Activated CD8-positive, alpha-beta memory T cell treated with anti-CD3 and anti-CD28 coated beads, Interleukin-2, amount 50 U/mL, for 24 hours (primary cell): ENCODE data around the gene CACNA2D2.

Experiments
- DNase-seq: peaks from one replicate; pipeline ENCODE4 v3.0.0-alpha.2; 2020; ENCODE audit errors: extremely low read depth

The CACNA2D2 gene

DNA sequence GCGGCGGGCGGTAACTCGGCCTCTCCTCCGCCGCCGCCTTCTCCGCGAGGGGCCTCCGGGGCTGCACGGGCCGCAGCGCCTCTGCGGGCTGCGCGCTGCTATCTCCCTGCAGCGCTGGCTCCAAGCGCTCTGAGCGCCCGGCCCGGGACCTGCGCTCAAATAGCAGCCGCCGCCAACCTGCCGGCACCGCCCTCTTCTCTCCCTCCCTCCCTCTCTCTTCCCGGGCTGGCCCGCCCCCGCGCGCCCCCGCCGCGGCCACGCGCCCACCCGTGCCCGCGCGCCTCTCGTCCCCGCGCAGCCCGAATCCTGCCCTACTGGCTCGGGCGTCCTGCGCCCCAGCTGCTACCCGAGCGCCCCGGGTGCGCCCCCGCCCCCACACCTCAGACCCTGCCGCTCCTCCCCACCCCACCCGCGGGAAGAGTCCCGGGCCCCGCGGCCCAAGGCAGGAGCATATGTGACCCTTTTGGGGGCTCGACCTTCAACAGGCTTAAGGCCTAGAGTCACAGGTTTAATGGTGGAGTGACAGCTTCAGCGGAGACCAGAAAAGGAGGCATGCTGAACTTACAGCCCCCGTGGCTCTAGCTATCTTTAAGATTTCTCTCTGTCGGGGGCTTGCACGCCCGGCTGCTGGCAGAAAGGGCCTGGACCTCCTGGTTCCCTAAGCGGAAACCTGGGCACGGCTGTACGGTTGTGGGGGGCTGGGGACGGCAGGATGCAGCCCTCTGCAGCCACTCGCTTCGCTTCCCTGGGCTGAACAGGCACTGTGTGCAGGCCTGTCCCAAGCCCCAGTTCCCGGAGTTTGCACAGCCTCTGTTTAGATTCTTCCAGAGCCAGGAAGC is at the start of gene CACNA2D2:
Gene CACNA2D2 (minus strand): TSS at position 131 of the 839 bp plus-strand sequence. CDS start 211 bp downstream, outside the sequence.
- peak; percentile 12 for DNase-seq

- DNase-seq, result no peak
Observed at GRCh38 chr3:50552598-50552997, 49.2 kb upstream of the CACNA2D2 start.

GRCh38 chr3:50551681-50552435 is 48.4 kb upstream of the CACNA2D2 start:
- no peak for DNase-seq

GRCh38 chr3:50551054-50551659 is 47.7 kb upstream of the CACNA2D2 start:
- no peak for DNase-seq

DNA sequence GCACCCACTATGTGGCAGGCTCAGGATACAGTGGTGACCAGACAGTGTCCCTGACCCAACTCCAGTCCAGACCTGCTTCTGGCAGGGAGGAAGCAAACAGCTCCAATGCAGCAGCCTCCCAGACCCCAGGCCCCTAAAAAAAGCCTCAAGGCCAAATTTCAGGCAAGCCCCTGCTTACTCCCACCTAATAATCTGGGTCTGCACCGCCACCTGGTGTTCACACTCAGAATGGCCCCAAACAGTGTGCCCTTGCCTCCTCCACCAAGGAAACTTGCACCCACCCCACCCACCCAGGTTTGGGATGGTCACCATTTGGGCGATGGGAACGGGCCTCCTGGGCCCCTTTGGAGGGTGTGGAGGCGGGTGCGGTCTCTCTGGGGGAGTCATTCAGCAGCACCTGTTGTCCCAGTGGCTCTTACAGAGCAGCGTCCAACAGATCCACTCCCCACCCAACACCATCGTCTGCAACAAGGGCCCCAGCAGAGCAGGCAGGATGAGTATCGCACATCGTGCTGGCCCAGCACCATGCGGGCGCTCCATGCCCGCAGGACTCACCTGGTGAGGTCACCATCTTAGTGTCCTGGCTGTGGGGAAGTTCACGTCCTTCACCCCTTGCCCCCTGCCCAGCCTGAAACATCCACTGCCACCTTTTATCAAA is 46.8 kb upstream of the CACNA2D2 start:
- no peak for DNase-seq

DNA sequence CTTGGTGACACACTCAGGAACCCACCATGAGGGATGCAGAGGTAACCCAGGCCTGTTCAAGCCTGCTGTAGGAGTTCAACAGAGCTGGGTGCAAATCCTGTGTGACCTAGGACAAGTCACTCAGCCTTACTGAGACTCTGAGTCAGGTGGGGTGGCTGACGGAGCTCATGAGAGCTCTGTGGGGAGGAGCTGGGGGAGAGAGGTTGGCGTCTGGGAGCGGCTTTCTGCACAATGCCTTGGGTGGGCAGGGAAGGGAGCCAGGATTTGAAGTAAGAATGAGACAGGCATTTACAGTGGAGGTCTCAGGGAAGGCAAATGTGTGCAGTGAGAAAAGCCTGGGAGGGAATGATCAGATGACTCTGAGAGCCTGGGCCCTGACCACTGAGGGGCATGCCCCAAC is 45.8 kb upstream of the CACNA2D2 start:
- DNase-seq, result no peak

DNA sequence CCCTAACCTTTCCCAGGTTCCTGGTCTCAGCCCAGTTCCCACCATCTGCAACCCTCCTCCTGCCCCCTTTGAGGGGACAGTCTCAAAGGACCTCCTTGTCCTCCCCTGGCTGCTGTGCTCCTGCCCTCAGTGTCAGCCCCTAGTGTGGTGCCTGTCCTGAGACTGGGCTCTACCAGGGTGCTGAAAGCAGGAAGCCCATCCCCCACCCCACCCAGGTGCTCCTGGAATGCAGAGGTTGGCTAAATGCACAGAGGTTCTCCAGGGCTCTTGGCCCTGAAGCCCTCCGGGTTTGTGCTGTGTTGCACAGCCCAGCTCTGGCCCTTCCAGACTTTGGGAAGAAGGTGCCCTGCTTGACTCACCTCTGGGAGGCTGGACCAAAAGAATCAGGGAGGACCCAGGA is 42.3 kb upstream of the CACNA2D2 start:
- no peak for DNase-seq

DNA sequence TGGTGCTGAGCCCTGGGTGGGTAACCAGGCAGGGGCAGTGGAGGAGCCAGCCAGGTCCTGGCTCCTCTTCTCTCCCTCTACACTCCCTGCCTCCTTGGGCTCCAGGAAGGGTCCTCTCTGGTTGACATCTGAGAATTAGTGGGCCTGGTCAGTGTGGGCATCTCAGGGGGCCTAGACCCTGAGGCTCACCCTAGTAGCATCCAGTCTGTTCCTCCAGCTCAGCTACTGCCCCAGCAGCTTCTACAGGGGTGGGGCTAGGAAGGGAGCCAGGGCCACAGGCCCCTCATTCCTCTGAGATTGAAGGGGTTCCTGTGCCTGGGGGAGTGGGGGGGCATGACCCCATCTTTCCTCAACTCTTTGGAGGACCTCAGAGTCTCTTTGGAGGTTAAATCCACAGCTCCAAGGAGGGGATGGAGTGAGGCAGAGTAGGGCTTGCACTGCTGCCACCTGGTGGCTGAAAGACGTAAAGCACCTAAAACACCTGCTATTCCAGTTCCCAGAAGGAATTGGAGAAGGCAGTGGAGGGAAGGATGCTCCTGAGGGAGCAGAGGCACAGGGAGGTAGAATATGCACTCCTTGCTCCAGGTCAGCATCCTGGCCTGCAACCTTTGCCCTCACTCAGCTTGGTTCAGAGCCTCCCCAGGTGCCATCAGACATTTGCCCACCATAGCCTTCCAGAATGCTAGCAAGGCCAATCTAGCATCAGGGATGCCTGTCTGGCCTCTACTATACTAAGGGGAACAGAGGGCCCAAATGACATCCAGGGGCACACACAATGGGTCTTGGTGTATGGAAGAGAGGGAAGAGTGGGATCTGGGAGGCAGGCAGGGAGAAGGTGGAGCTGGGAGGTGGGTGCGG is 39.0 kb upstream of the CACNA2D2 start:
- DNase-seq, result peak; percentile 20

GRCh38 chr3:50539356-50540286 is 36.2 kb upstream of the CACNA2D2 start:
- DNase-seq, result no peak

- no peak for DNase-seq
Observed at GRCh38 chr3:50537421-50538129, 34.1 kb upstream of the CACNA2D2 start.

DNA sequence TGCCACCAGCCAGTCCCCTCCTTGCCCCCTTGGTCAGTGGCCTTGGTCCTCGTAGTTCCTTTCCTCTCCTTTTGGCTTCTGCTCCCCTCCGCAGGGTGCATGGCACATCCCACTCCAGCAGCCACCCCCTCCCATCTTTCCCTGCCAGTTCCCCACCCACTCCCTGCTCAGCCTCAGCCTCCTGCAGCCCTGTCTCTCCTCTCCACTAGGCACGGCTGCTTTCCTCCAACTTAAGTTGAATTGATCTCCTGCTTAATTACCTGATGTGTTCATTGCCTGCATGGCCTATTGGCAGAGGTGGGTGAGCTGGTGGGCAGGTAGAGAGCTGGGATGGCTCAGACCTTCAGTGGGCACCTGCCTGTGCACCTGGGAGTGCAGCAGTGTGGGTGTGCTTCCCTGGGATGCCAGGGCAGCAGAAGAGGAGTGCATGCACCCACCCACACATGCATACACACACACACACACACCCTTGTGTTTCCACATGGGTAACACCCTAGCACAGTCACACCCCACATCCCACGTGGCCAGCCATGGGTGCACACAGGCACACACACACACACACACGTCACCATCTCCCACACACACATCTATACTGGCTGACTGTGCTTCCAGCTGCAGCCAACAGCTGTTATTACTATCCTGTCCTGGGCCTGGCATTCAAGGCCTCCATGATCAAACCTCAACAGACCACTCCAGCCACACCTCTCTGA is 33.2 kb upstream of the CACNA2D2 start:
- no peak for DNase-seq

DNA sequence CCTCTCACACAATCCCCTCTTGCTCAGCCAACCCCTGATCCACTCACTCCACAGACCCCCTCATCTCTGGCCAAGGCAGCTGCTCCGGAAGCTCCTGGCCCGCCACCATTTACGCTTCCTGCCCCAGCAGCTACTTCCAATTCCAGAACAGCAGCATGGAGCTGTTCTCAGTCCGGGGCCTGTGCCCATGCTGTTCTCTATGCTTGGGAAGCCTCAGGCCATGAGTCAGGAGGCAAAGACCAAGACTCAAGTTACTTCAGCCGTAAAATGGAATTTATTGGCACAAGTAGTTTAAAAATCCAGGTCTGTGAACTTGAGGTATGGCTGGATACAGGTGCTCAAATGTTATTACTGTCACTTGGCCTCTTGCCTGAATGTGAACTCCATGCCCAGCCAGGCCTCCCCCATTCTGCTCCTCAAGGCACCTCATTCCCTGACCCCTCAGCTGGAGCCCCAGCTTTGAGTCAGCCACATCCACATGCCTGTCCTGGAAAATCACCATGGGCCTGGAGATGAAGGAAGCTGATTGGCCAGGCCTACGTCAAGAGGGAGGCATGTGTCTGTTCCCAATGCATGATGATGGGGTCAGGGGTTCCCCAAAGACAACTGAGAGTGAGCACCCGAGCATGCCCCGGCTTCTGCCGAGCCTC is 31.4 kb upstream of the CACNA2D2 start:
- DNase-seq, result no peak

- no peak for DNase-seq
Observed at GRCh38 chr3:50533807-50534461, 30.5 kb upstream of the CACNA2D2 start.

GRCh38 chr3:50533316-50533715 is 29.9 kb upstream of the CACNA2D2 start:
- DNase-seq, result no peak

DNA sequence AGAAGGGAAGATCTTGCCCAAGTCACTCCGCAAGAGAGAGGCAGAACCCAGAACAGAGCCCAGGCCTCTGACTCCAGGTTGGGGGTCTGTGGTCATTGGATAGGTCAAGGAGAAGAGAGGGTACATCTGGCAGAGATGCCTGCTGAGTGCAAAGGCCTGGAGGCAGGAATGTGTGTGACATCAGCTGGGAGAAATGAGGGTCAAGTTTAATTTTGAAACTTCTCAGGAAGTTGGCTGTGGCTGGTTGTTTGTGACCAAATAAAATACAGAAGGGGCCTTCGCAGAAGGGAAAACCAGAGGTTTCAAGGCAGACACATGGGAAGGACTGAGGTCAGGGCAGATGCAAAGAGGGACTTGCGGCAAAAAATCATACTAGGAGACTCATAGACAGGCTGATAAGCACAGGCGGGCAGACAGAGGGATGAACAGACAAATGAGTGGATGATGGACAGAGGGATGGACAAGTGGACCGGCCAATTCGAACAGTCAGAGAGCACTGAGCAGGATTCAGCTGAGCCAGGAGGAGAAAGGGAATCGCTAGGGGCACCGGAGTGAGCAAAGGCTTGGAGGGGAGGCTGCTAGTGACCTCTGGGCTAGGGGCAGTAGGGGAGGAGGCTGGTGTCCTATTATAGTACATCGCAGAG is 28.8 kb upstream of the CACNA2D2 start:
- no peak for DNase-seq

- DNase-seq, result no peak
Observed at GRCh38 chr3:50531201-50531600, 27.8 kb upstream of the CACNA2D2 start.
